UCSD-AML1 (cell line): ENCODE data around the gene GYS1.
"Not testable (repeated sequence)": the region's sequence is repeated elsewhere in the genome, so short reads cannot be mapped to it uniquely, and the experiment has no call there.

Experiments used
- DNase-seq: peaks from one replicate; lab custom pipeline; 2025; ENCODE audit not compliant: unreplicated experiment; lab: John Stamatoyannopoulos, UW

GYS1 gene

GRCh38 chr19:48946463-48947257 is 46.4 kb downstream of the GYS1 start:
- DNase-seq = no peak

DNA sequence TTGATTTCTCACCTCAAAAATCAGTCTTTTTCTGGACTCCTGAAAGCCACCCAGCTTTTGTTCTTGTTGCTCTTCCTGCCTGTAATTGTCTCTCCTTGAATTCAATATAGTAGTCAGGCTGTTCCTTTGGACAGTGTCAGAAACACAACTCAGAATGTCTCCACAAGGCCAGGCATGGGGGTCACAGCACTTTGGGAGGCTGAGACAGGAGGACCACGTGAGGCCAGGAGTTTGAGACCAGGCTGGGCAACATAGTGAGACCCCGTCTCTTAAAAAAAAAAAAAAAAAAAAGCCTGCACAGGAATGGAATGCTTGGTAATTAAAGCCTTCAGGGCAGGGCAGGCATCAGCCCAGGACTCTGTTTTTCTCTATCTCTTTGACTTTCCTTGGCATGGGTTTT is 47.3 kb downstream of the GYS1 start:
- DNase-seq = no peak

DNA sequence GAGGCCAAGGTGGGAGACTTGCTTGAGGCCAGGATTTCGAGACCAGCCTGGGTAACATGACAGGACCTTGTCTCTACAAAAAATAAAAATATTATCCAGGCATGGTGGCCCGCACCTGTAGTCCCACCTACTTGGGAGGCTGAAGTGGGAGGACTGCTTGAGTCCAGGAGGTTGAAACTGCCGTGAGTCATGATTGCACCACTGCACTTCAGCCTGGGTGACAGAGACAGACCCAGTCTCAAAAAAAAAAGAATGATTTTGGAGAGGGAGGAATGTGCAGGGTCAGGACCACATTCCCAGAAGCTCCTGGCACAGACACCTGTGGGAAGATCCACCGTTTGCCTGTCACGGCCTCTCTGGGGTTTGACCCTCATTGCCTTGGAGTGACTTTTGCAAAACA is 47.7 kb downstream of the GYS1 start:
- no peak for DNase-seq

DNA sequence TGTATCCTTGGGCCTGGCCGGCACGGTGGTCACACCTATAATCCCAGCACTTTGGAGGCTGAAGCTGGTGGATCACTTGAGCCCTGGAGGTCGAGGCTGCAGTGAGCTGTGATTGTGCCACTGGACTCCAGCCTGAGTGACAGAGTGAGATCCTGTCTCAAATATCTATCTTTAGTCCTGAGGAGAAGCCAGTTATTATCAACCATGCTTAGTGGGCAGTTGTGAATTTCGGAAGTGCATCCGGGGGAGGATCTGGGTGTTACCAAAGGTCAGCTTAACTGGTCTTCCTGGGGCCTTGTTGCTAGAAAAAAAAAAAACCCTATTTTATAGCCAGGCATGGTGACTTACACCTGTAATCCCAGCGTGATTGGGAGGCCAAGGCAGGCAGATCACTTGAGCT is 50.0 kb downstream of the GYS1 start:
- DNase-seq = no peak

- no peak for DNase-seq
Measured at GRCh38 chr19:48940902-48941301, 52.2 kb downstream of the GYS1 start.

GRCh38 chr19:48938256-48938655 is 54.9 kb downstream of the GYS1 start:
- DNase-seq = no peak

GRCh38 chr19:48935864-48936263 is 57.2 kb downstream of the GYS1 start:
- no peak for DNase-seq

DNA sequence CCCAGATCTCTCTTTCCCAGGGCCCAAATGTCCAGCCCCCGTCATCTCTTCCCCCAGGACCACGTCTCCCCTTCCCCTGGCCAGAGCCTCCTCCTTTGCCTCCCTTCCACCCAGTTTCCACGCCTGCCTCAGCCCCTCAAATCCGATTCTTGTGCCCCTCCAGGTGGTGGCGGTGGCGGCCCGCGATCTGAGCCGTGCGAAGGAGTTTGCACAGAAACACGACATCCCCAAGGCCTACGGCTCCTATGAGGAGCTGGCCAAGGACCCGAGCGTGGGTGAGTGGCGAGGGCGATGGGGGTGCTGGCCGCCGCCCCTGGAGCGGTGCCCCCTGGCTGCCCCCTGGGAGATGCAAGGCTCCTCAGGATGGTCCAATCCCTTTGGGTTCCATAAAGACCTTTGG is 58.3 kb downstream of the GYS1 start:
- DNase-seq = no peak

GRCh38 chr19:48933382-48933932 is 59.7 kb downstream of the GYS1 start, which contains the start of gene DHDH:
DHDH (plus strand) TSS chr19:48933699; CDS start chr19:48933722, 23 bp downstream.
- DNase-seq = peak; percentile 75

DNA sequence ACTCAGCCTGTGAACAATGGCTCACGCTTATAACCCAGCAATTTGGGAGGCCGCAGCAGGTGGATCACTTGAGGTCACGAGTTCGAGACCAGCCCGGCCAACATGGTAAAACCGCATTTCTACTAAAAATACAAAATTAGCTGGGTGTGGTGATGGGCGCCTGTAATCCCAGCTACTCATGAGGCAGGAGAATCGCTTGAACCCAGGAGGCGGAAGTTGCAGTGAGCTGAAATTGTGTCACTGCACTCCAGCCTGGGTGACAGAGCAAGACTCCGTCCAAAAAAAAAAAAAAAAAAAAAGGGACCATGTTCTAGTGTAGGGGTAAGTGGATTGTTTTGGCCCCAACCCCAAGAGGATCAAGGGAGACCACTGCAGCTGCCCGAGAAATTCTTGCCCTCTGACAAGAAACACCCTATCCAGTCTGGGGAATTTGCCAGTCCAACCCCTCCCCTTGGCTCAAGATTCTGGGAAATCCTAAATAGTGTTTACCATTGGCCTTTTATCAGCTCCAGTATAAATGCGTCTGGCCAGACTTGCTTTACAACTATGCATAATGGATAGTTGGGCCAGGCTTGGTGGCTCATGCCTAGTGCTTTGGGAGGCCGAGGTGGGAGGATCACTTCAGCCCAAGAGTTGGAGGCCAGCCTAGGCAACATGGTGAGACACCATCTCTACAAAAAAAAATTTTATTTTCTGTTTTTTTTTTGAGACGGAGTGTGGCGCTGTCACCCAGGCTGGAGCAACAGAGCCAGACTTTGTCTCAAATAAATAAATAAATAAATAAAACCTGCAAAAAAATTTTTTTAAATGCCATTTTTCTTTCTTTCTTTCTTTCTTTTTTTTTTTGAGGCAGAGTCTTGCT is 64.7 kb downstream of the GYS1 start:
- DNase-seq = no peak

DNA sequence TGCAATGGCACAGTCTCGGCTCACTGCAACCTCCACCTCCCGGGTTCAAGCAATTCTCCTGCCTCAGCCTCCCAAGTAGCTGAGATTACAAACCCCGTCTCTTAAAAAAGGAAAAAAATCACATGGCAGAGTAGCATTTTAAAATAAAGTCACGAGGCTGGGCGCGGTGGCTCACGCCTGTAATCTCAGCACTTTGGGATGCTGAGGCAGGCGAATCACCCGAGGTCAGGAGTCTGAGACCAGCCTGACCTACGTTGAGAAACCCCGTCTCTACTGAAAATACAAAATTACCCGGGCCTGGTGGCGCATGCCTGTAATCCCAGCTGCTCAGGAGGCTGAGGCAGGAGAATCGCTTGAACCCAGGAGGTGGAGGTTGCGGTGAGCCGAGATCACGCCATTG is 65.4 kb downstream of the GYS1 start:
- not testable (repeated sequence) for DNase-seq

DNA sequence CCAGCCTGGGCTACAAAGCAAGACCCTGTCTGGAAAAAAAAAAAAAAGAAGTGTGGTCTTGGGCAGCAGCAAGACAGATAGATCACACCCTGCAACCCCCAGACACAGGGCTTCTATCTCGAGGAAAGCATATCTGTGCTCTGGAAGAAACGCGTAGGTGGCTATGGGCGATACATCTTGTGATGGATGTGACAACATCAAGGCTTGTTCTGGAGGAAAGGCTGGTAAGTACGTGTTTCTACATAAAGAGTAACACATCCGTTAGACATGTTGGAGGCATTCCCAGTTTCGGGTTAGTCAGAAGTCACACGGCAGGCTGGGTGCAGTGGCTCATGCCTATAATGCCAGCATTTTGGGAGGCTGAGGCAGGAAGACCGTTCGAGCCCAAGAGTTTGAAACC is 66.2 kb downstream of the GYS1 start:
- DNase-seq = no peak

DNA sequence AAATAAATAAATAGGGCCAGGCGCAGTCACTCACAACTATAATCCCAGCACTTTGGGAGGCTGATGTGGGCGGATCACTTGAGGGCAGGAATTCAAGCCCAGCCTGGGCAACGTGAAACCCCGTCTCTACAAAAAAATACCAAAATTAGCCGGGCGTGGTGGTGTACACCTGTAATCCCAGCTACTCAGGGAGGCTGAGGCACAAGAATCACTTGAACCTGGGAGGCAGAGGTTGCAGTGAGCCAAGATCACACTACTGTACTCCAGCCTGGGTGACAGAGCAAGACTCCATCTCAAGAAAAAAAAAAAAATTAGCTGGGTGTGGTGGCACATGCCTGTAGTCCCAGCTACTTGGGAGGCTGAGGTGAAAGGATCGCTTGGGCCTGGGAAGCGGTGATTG is 67.2 kb downstream of the GYS1 start:
- DNase-seq = not testable (repeated sequence)

DNA sequence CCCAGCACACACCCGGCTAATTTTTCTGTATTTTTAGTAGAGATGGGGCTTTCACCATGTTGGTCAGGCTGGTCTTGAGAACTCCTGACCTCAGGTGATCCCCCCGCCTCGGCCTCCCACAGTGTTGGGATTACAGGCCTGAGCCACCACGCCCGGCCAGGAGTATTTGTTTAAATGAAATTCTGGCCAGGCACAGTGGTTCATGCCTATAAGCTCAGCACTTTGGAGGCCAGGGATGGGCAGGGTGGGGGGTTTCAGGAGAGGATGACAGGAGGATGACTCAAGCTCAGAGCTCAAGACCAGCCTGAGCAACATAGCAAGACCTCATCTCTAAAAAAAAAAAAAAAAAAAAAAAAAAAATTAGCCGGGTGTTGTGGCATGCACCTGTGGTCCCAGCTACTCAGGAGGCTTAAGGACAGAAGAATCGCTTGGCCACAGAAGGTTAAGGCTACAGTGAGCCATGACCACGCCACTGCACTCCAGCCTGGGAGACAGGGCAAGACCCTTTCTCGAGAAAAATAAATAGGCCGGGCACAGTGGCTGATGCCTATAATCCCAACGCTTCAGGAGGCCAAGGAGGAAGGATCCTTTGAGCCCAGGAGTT is 67.8 kb downstream of the GYS1 start:
- DNase-seq = no peak

- DNase-seq = no peak
Measured at GRCh38 chr19:48922548-48923490, 70.3 kb downstream of the GYS1 start.

DNA sequence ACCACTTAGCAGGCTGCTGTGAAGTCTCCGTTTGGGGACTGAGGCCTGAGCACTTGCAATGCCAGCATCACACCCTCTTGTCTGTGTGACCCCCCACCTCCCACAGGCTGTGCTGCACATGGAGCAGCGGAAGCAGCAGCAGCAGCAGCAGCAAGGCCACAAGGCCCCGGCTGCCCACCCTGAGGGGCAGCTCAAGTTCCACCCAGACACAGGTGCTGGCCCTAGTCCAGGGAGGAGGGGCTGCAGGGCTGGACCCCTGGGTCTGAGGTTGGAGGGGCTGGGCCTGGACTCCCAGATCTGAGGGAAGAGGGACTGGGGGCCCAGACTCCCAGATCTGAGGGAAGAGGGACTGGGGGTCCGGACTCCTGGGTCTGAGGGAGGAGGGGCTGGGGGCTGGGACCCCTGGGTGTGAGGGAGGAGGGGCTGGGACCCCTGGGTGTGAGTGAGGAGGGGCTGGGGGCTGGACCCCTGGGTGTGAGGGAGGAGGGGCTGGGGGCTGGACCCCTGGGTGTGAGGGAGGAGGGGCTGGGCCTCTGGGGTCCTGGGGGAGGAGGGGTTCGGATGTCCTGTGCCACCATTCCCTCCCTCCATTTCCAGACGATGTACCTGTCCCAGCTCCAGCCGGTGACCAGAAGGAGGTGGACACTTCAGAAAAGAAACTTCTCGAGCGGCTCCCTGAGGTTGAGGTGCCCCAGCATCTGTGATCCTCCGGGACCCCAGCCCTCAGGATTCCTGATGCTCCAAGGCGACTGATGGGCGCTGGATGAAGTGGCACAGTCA is 71.2 kb downstream of the GYS1 start:
- no peak for DNase-seq

DNA sequence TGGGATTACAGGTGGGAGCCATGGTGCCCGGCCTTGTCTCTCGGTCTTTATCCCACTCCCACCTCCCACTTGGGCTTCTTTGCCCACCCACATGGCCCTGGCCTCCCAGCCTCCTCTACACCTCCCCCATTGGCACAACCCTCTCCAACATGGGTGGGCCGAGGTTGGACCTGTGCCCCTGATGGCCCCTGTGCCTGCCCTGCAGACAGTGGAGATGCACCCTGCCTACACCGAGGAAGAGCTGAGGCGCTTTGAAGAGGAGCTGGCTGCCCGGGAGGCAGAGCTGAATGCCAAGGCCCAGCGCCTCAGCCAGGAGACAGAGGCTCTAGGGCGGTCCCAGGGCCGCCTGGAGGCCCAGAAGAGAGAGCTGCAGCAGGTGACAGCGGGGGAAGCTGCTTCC is 72.2 kb downstream of the GYS1 start:
- no peak for DNase-seq

DNA sequence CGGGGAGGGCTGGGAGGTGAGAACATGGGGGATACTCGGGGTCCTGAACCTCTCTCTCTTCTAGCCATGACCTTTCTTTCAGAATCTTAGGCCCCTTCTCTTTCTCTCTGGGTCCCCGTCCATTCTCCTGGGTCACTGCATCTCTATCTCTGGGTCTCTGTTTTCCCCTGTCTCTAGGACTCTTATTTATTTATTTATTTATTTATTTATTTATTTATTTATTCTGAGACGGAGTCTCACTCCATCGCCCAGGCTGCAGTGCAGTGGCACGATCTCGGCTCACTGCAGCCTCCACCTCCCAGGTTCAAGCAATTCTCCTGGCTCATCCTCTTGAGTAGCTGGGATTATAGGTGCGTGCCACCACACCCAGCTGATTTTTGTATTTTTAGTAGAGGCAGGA is 73.8 kb downstream of the GYS1 start:
- not testable (repeated sequence) for DNase-seq

- no peak for DNase-seq
Measured at GRCh38 chr19:48918801-48919247, 74.3 kb downstream of the GYS1 start.
